ENCODE data around the gene LEUTX.

Gene LEUTX

GRCh38 chr19:39818626-39819097 lies 40.0 kb downstream of the LEUTX start:
- no peak overlapping the region for H3K4me3 Mint-ChIP-seq
- peaks cover 13 to 14% of the 10 kb centered on the region in 2 donors for H3K4me1 Mint-ChIP-seq (ENCODE audit: low read depth in 2 of 2)
- H3K9me3 Mint-ChIP-seq: no peaks in the 10 kb centered on the region
- peak overlapping the region in 1 of 2 donors; percentile 19 for H3K27ac Mint-ChIP-seq
- DNase-seq (no peak), ATAC-seq (replicated peaks) (no peak)
- peaks cover 2% of the 10 kb centered on the region for H3K36me3 Mint-ChIP-seq (ENCODE audit: insufficient read depth)
- H3K27me3 Mint-ChIP-seq: no peaks in the 10 kb centered on the region

- ATAC-seq (replicated peaks): no peak
These were observed 41.1 kb downstream of the LEUTX start for GRCh38 chr19:39819786-39820185.

GRCh38 chr19:39820696-39821095 lies 42.0 kb downstream of the LEUTX start:
- no peaks in the 10 kb centered on the region for H3K27me3 Mint-ChIP-seq
- H3K27ac Mint-ChIP-seq: no peak overlapping the region
- H3K36me3 Mint-ChIP-seq (ENCODE audit: insufficient read depth): peaks cover 2% of the 10 kb centered on the region
- peaks cover 13% of the 10 kb centered on the region in 2 donors for H3K4me1 Mint-ChIP-seq (ENCODE audit: low read depth in 2 of 2)
- no peak for ATAC-seq (replicated peaks)
- no peak overlapping the region for H3K4me3 Mint-ChIP-seq
- no peaks in the 10 kb centered on the region for H3K9me3 Mint-ChIP-seq
- no peak for DNase-seq

More at GRCh38 chr19:39819786-39820185, 41.1 kb downstream of the LEUTX start:
- Mint-ChIP-seq H3K27me3 (no peaks in the 10 kb centered on the region), H3K27ac (peak overlapping the region in 1 of 2 donors; percentile 19), H3K4me1 (ENCODE audit: low read depth in 2 of 2) (peaks cover 13 to 14% of the 10 kb centered on the region in 2 donors), H3K9me3 (no peaks in the 10 kb centered on the region), H3K4me3 (no peak overlapping the region), H3K36me3 (ENCODE audit: insufficient read depth) (peaks cover 2% of the 10 kb centered on the region)
- no peak for DNase-seq

GRCh38 chr19:39823686-39824085 lies 45.0 kb downstream of the LEUTX start:
- no peak for ATAC-seq (replicated peaks)
- Mint-ChIP-seq H3K27me3 (no peaks in the 10 kb centered on the region), H3K4me3 (no peak overlapping the region), H3K36me3 (ENCODE audit: insufficient read depth) (peaks cover 18% of the 10 kb centered on the region), H3K27ac (no peak overlapping the region), H3K4me1 (ENCODE audit: low read depth in 2 of 2) (peaks cover 18 to 21% of the 10 kb centered on the region in 2 donors), H3K9me3 (no peaks in the 10 kb centered on the region)
- DNase-seq: no peak

- Mint-ChIP-seq H3K36me3 (ENCODE audit: insufficient read depth) (peaks cover 26% of the 10 kb centered on the region), H3K27me3 (no peaks in the 10 kb centered on the region), H3K9me3 (no peaks in the 10 kb centered on the region), H3K4me1 (ENCODE audit: low read depth in 2 of 2) (peaks cover 14 to 20% of the 10 kb centered on the region in 2 donors), H3K4me3 (no peak overlapping the region), H3K27ac (no peak overlapping the region)
- DNase-seq (peak; percentile 77 to 79 (median 78)), ATAC-seq (replicated peaks) (peak; percentile 94)
These were observed 45.8 kb downstream of the LEUTX start for GRCh38 chr19:39824143-39825092.

- Mint-ChIP-seq H3K9me3 (no peaks in the 10 kb centered on the region), H3K27ac (no peak overlapping the region), H3K27me3 (no peaks in the 10 kb centered on the region)
These were observed 46.4 kb downstream of the LEUTX start for GRCh38 chr19:39825093-39825463.

DNA sequence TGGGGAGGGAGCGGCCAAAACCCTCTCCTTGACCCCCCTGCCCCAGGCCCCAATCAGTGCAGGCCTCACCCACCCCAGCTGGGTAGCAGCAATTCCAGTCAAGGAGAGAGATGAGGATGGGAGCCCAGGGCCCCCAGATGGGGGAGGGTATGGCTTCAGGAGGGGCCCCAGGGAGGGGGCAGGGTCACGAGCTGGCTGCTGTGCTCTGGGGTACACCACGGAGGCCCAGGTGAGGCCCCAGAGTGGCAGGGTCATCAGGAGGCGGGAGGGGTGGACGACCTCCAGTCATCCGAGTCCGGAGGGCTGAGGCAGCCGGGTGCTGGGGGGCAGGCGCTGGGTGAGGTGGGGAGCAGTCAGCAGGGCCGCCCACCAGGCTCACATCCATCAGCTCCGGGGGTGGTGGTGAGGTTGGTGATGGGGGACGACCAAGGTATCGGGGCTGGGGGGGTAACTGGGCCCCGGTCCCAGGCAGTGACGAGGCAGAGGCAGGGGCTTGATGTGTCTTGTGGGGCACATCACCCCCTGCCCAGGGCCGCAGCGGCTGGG lies 47.0 kb downstream of the LEUTX start:
- H3K27ac Mint-ChIP-seq: peak overlapping the region; percentile 53 to 55
- no peak overlapping the region for H3K4me3 Mint-ChIP-seq
- H3K36me3 Mint-ChIP-seq (ENCODE audit: insufficient read depth): peaks cover 38% of the 10 kb centered on the region
- H3K4me1 Mint-ChIP-seq (ENCODE audit: low read depth in 2 of 2): peaks cover 16 to 17% of the 10 kb centered on the region in 2 donors
- no peaks in the 10 kb centered on the region for H3K27me3 Mint-ChIP-seq
- ATAC-seq (replicated peaks): no peak
- no peak for DNase-seq
- no peaks in the 10 kb centered on the region for H3K9me3 Mint-ChIP-seq

More at GRCh38 chr19:39825093-39825463, 46.4 kb downstream of the LEUTX start:
- H3K4me3 Mint-ChIP-seq: no peak overlapping the region
- H3K4me1 Mint-ChIP-seq (ENCODE audit: low read depth in 2 of 2): peaks cover 14 to 16% of the 10 kb centered on the region in 2 donors
- H3K36me3 Mint-ChIP-seq (ENCODE audit: insufficient read depth): peaks cover 32% of the 10 kb centered on the region
- ATAC-seq (replicated peaks) (no peak), DNase-seq (no peak)

GRCh38 chr19:39826311-39826945 lies 47.8 kb downstream of the LEUTX start:
- ATAC-seq (replicated peaks): no peak
- no peak overlapping the region for H3K4me3 Mint-ChIP-seq
- H3K27me3 Mint-ChIP-seq: no peaks in the 10 kb centered on the region
- H3K4me1 Mint-ChIP-seq (ENCODE audit: low read depth in 2 of 2): peaks cover 21 to 23% of the 10 kb centered on the region in 2 donors
- no peaks in the 10 kb centered on the region for H3K9me3 Mint-ChIP-seq
- no peak for DNase-seq
- H3K36me3 Mint-ChIP-seq (ENCODE audit: insufficient read depth): peaks cover 41% of the 10 kb centered on the region
- peak overlapping the region; percentile 53 to 55 for H3K27ac Mint-ChIP-seq

DNA sequence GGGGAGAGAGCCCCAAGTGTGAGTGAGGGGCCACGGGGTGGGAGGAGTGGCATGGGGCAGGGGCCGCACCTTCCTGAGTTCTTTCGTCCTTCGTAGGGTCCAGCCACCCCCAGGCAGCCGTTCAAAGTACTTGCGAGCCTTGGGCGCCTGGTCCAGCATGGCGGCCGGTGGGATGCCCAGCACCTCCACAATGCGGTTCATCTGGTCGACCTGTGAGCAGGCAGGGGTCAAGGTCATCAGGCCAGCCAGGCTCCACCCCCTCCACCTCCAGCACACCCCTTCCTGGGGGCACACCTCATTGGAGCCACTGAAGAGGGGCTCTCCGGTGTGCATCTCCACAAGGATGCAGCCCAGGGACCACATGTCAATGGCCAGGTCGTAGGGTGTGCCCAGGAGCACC lies 48.6 kb downstream of the LEUTX start:
- H3K27me3 Mint-ChIP-seq: no peaks in the 10 kb centered on the region
- H3K9me3 Mint-ChIP-seq: no peaks in the 10 kb centered on the region
- peak overlapping the region in 1 of 2 donors; percentile 94 for H3K27ac Mint-ChIP-seq
- H3K4me1 Mint-ChIP-seq (ENCODE audit: low read depth in 2 of 2): peaks cover 25 to 30% of the 10 kb centered on the region in 2 donors
- peak overlapping the region; percentile 55 to 80 for H3K4me3 Mint-ChIP-seq
- H3K36me3 Mint-ChIP-seq (ENCODE audit: insufficient read depth): peaks cover 43% of the 10 kb centered on the region
- no peak for ATAC-seq (replicated peaks)
- no peak for DNase-seq

GRCh38 chr19:39828015-39828653 lies 49.5 kb downstream of the LEUTX start:
- Mint-ChIP-seq H3K27me3 (no peaks in the 10 kb centered on the region), H3K27ac (peak overlapping the region; percentile 87 to 94), H3K36me3 (ENCODE audit: insufficient read depth) (peaks cover 52% of the 10 kb centered on the region), H3K4me3 (peak overlapping the region; percentile 55 to 80), H3K9me3 (no peaks in the 10 kb centered on the region), H3K4me1 (ENCODE audit: low read depth in 2 of 2) (peaks cover 33 to 39% of the 10 kb centered on the region in 2 donors)
- ATAC-seq (replicated peaks) (peak; percentile 31), DNase-seq (peak; percentile 13 to 54 (median 33))

DNA sequence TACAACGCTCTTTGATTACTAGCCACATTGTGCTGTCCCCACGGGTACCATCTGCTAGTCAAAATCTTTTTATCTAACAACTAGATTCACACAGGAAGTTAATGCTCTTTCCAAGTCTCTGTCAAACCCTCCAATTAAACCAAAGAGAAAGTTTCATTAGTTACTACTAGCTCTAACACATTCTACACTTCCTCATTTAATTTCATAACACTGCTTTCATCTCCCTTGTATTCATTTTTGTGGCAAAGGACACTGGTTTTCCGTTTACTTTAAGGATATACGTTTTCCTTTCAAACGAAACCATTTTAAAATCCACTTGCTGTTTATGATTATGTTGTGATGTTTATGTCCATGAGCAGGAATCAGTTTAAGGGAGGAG lies 50.0 kb downstream of the LEUTX start:
- Mint-ChIP-seq H3K27ac (peak overlapping the region; percentile 87 to 94), H3K4me1 (ENCODE audit: low read depth in 2 of 2) (peaks cover 33 to 39% of the 10 kb centered on the region in 2 donors), H3K4me3 (peak overlapping the region; percentile 55 to 80)

GRCh38 chr19:39829702-39830275 lies 51.1 kb downstream of the LEUTX start:
- Mint-ChIP-seq H3K9me3 (no peaks in the 10 kb centered on the region), H3K27ac (peak overlapping the region in 1 of 2 donors; percentile 87), H3K27me3 (no peaks in the 10 kb centered on the region), H3K4me3 (peak overlapping the region in 1 of 2 donors; percentile 55), H3K4me1 (ENCODE audit: low read depth in 2 of 2) (peaks cover 37 to 44% of the 10 kb centered on the region in 2 donors), H3K36me3 (ENCODE audit: insufficient read depth) (peaks cover 64% of the 10 kb centered on the region)
- ATAC-seq (replicated peaks) (no peak), DNase-seq (no peak)

More for the DNA sequence above, 50.0 kb downstream of the LEUTX start:
- Mint-ChIP-seq H3K27me3 (no peaks in the 10 kb centered on the region), H3K36me3 (ENCODE audit: insufficient read depth) (peaks cover 55% of the 10 kb centered on the region), H3K9me3 (no peaks in the 10 kb centered on the region)
- DNase-seq (no peak), ATAC-seq (replicated peaks) (peak; percentile 10)

Measured in effector memory CD8-positive, alpha-beta T cell (primary cell).